TTC549 (cell line): ENCODE data around the gene KLF13.

ENCODE experiments used
- FAIRE-seq: peaks from 2 replicates; lab custom pipeline; 2012; peaks lifted over from hg19 to GRCh38; lab: Jason Lieb, UNC

The KLF13 gene

GRCh38 chr15:31403606-31404005, 77.0 kb downstream of the KLF13 start:
- FAIRE-seq = no peak

- no peak for FAIRE-seq
Measured at GRCh38 chr15:31404345-31404744, 77.7 kb downstream of the KLF13 start.

- no peak for FAIRE-seq
Measured at GRCh38 chr15:31405200-31405920, 78.7 kb downstream of the KLF13 start.

- FAIRE-seq = no peak
Measured at GRCh38 chr15:31407376-31407775, 80.7 kb downstream of the KLF13 start.

GRCh38 chr15:31407851-31408250, 81.2 kb downstream of the KLF13 start:
- FAIRE-seq = no peak

- no peak for FAIRE-seq
Measured at GRCh38 chr15:31408724-31409123, 82.1 kb downstream of the KLF13 start.

- no peak for FAIRE-seq
Measured at GRCh38 chr15:31409171-31409570, 82.5 kb downstream of the KLF13 start.

GRCh38 chr15:31412824-31413223, 86.2 kb downstream of the KLF13 start:
- FAIRE-seq = no peak

- FAIRE-seq = no peak
Measured at GRCh38 chr15:31415201-31415600, 88.6 kb downstream of the KLF13 start.

GRCh38 chr15:31419820-31420219, 93.2 kb downstream of the KLF13 start:
- no peak for FAIRE-seq

- no peak for FAIRE-seq
Measured at GRCh38 chr15:31427411-31427810, 100.8 kb downstream of the KLF13 start.
